ENCODE measurements around the gene PPP2R3B.

PPP2R3B gene

DNA sequence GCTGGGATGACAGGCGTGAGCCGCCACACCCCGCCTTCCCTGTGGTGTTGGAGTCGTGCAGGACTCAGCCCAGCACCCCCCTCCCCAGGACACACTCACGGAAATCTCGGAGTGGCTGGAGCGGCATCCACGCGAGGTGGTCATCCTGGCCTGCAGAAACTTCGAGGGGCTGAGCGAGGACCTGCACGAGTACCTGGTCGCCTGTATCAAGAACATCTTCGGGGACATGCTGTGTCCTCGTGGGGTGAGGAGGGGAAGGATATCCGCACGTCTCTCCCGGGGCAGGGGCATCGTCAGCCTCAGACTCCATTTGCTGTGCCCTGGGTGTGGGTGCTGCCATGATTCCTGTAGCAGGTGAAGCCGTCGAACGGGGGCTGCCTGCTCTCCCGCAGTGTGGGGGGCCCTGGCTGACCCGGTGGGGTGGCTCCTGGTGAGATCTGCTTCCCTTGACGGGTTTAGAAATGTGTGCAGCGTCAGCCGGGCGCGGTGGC is 95.3 kb downstream of the PPP2R3B start:
- DNase-seq: no peak

DNA sequence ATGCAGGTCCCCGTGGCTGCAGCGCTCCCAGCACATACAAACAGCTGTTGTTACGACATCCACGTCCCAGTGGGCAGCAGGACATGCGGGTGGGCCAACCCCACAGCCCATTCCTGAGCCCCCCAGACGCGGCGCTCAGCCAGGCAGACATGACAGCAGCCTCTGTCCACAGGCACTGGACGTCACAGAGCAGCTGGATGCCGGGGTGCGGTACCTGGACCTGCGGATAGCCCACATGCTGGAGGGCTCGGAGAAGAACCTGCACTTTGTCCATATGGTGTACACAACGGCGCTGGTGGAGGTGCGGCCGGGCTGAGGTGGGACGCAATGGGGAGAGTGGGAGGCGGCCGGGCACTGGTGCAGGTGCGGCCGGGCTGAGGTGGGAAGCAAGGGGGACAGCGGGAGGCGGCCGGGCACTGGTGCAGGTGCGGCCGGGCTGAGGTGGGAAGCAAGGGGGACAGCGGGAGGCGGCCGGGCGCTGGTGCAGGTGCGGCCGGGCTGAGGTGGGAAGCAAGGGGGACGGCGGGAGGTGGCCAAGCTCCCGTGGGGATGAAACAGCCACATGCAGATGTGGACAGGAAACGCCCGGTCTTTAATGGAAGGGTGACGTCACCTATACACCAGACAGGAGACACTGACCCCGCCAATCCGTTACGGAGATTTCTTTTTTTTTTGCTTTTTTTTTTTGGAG is 96.1 kb downstream of the PPP2R3B start:
- no peak for DNase-seq

DNA sequence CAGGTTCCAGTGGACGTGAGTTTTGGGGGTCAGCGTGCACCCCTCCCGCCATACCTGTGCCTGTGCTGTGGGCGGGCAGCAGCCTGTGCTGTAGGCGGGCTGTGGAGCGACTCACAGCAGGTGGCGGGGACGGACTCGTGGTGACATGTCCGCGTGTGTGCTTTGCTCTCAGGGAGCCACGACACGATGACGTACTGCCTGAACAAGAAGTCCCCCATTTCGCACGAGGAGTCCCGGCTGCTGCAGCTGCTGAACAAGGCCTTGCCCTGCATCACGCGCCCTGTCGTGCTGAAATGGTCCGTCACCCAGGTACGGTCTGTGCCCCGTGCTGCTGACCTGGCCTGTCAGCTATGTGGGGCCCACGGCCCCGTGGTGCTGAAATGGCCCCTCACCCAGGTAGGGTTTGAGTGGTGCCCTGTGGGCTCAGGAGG is 98.1 kb downstream of the PPP2R3B start:
- DNase-seq: no peak

DNA sequence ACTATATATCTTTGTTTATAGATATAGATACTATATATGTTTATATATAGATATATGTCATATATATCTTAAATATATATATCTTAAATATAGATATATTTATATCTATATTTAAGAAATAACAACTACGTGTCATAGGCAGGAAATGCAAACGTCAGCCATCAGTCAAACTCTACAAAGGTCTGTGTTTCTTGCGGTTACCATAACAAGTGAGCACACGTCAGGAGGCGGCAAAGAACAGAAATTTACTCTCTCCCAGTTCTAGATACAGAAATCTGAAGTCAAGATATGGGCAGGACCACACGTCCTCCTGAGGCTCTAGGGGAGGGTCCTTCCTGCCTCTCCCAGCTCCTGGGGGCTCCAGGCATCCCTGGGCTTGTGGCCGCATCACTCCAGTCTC is 99.0 kb downstream of the PPP2R3B start:
- DNase-seq: no peak

DNA sequence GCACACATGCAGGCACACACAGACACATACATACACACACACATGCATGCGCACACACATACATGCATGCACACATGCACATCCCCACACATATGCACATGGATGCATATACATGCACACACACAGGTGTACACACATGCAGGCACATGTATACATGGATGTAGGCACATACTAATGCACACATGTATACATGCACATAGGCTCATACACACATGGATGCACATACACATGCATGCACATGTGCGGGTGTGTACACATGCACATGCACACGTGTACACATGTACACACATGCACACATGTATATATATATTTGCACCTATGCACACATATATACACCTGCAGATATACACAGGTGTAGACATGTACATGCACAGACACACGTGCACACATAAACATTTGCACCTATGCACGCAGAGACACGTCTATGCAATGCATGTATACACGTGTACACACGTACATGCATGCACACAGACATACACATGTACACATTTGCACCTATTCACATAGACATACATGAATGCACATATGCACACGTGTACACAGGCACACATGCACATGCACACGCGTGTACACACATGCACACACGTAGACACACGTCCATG is 101.5 kb downstream of the PPP2R3B start:
- DNase-seq: no peak

Data from activated CD8-positive, alpha-beta memory T cell treated with anti-CD3 and anti-CD28 coated beads, Interleukin-2, amount 50 U/mL, for 48 hours (primary cell).